ENCODE data around the gene PLA2G7.
"Not testable (repeated sequence)": the region's sequence is repeated elsewhere in the genome, so short reads cannot be mapped to it uniquely, and the experiment has no call there.

PLA2G7 gene

GRCh38 chr6:46734867-46735719 is at the start of gene PLA2G7:
PLA2G7 (minus strand) TSS chr6:46735375; CDS start chr6:46722891, 12,484 bp downstream.
- DNase-seq (ENCODE audit: low read depth), result no peak

GRCh38 chr6:46784535-46784934 is 49.4 kb upstream of the PLA2G7 start:
- DNase-seq (ENCODE audit: low read depth), result no peak

- DNase-seq (ENCODE audit: low read depth), result no peak
Observed at GRCh38 chr6:46781478-46782378, 46.6 kb upstream of the PLA2G7 start.

- no peak for DNase-seq (ENCODE audit: low read depth)
Observed at GRCh38 chr6:46777476-46778346, 42.5 kb upstream of the PLA2G7 start.

- DNase-seq (ENCODE audit: low read depth), result no peak
Observed at GRCh38 chr6:46776070-46776712, 41.0 kb upstream of the PLA2G7 start.

GRCh38 chr6:46774736-46775135 is 39.6 kb upstream of the PLA2G7 start:
- not testable (repeated sequence) for DNase-seq (ENCODE audit: low read depth)

- no peak for DNase-seq (ENCODE audit: low read depth)
Observed at GRCh38 chr6:46773201-46773855, 38.2 kb upstream of the PLA2G7 start.

GRCh38 chr6:46772762-46773161 is 37.6 kb upstream of the PLA2G7 start:
- no peak for DNase-seq (ENCODE audit: low read depth)

GRCh38 chr6:46772016-46772415 is 36.8 kb upstream of the PLA2G7 start:
- no peak for DNase-seq (ENCODE audit: low read depth)

- no peak for DNase-seq (ENCODE audit: low read depth)
Observed at GRCh38 chr6:46764961-46765360, 29.8 kb upstream of the PLA2G7 start.

GRCh38 chr6:46764280-46764679 is 29.1 kb upstream of the PLA2G7 start:
- not testable (repeated sequence) for DNase-seq (ENCODE audit: low read depth)

- no peak for DNase-seq (ENCODE audit: low read depth)
Observed at GRCh38 chr6:46763466-46763865, 28.3 kb upstream of the PLA2G7 start.

GRCh38 chr6:46760925-46761324 is 25.8 kb upstream of the PLA2G7 start:
- no peak for DNase-seq (ENCODE audit: low read depth)

GRCh38 chr6:46758960-46759753 is 24.0 kb upstream of the PLA2G7 start:
- DNase-seq (ENCODE audit: low read depth), result no peak

GRCh38 chr6:46757214-46757596 is 22.0 kb upstream of the PLA2G7 start:
- DNase-seq (ENCODE audit: low read depth), result no peak

GRCh38 chr6:46756469-46757213 is 21.5 kb upstream of the PLA2G7 start:
- no peak for DNase-seq (ENCODE audit: low read depth)

- no peak for DNase-seq (ENCODE audit: low read depth)
Observed at GRCh38 chr6:46755865-46756264, 20.7 kb upstream of the PLA2G7 start.

- DNase-seq (ENCODE audit: low read depth), result no peak
Observed at GRCh38 chr6:46751658-46752057, 16.5 kb upstream of the PLA2G7 start.

GRCh38 chr6:46749731-46750130 is 14.6 kb upstream of the PLA2G7 start:
- DNase-seq (ENCODE audit: low read depth), result no peak
